Neural cell (in vitro differentiated cells): ENCODE results near the gene DLX1. TPM values are rescaled to one million over a fixed set of nuclear protein-coding genes. Genes with fewer than 3 reads are reported as not detected.

ENCODE experiments used
- H2AFZ ChIP-seq: fragments of 200-600, 300-800 bp; sonication (generic), shearing (Covaris generic); 2 replicates; pipeline ENCODE4 v1.6.0; 2014; ENCODE audit warnings: low read depth, mild to moderate bottlenecking, antibody characterized with exemption, low read length, moderate library complexity
- H3F3A ChIP-seq: fragments of 200-600 bp; shearing (Covaris generic); 2 replicates; pipeline ENCODE4 v1.6.1; 2016; ENCODE audit warnings: mild to moderate bottlenecking, moderate library complexity, mixed read lengths, antibody characterized with exemption, low read length; ENCODE audit not compliant: insufficient read depth, poor library complexity, severe bottlenecking
- H3K27ac ChIP-seq: fragments of 200-600, 300-800 bp; sonication (generic), shearing (Covaris generic); 2 replicates; pipeline ENCODE4 v1.5.1; 2014; ENCODE audit warnings: mild to moderate bottlenecking, low read length, moderate library complexity
- H3K27me3 ChIP-seq: fragments of 300-800, 200-600 bp; sonication (generic), shearing (Covaris generic); 2 replicates; pipeline ENCODE4 v1.6.0; 2014; ENCODE audit warnings: mild to moderate bottlenecking, low read depth, low read length, moderate library complexity; ENCODE audit not compliant: insufficient read depth
- H3K36me3 ChIP-seq: fragments of 300-800, 200-600 bp; sonication (generic), shearing (Covaris generic); 2 replicates; pipeline ENCODE4 v1.5.1; 2014; ENCODE audit warnings: mild to moderate bottlenecking, antibody characterized with exemption, low read length, moderate library complexity; ENCODE audit not compliant: insufficient read depth
- H3K4me2 ChIP-seq: fragments of 300-800, 200-600 bp; sonication (generic), shearing (Covaris generic); 2 replicates; pipeline ENCODE4 v1.6.0; 2014; ENCODE audit warnings: mild to moderate bottlenecking, low read length
- H3K4me3 ChIP-seq: fragments of 300-800, 200-600 bp; sonication (generic), shearing (Covaris generic); 2 replicates; pipeline ENCODE4 v1.5.1; 2014; ENCODE audit warnings: mild to moderate bottlenecking, low read length, moderate library complexity
- H3K79me2 ChIP-seq: fragments of 200-600 bp; shearing (Covaris generic); replicated peaks from 2 replicates; pipeline ENCODE4 v1.6.0; 2014; ENCODE audit warnings: mild to moderate bottlenecking, low read length, moderate library complexity; ENCODE audit not compliant: insufficient read depth
- H3K9ac ChIP-seq: fragments of 300-800, 200-600 bp; sonication (generic), shearing (Covaris generic); 2 replicates; pipeline ENCODE4 v1.6.1; 2016; ENCODE audit warnings: mild to moderate bottlenecking, low read length, mixed read lengths
- H3K9me2 ChIP-seq: fragments of 200-600 bp; shearing (Covaris generic); 2 replicates; pipeline ENCODE4 v1.6.1; 2016; ENCODE audit warnings: mild to moderate bottlenecking, low read length, mixed read lengths; ENCODE audit not compliant: insufficient read depth
- H3K9me3 ChIP-seq: fragments of 200-600, 300-800 bp; sonication (generic), shearing (Covaris generic); 2 replicates; pipeline ENCODE4 v1.6.1; 2016; ENCODE audit warnings: mild to moderate bottlenecking, mixed run types, low read length, moderate library complexity, mixed read lengths
- H4K20me1 ChIP-seq: fragments of 200-600 bp; shearing (Covaris generic); 2 replicates; pipeline ENCODE4 v1.6.1; 2016; ENCODE audit warnings: mild to moderate bottlenecking, mixed run types; ENCODE audit not compliant: insufficient read depth
- EP300 ChIP-seq: fragments of 450-650 bp; conservative IDR thresholded peaks from 2 replicates; pipeline ENCODE4 v1.6.1; 2014; ENCODE audit warnings: antibody characterized with exemption, mild to moderate bottlenecking, moderate library complexity; ENCODE audit not compliant: poor library complexity, severe bottlenecking
- EZH2 ChIP-seq: fragments of 200-600, 300-800 bp; shearing (Covaris generic), sonication (generic); IDR thresholded peaks from 2 replicates; pipeline ENCODE4 v1.6.1; 2014; ENCODE audit warnings: antibody characterized with exemption, low read length, borderline replicate concordance, mild to moderate bottlenecking; ENCODE audit not compliant: insufficient read depth, poor library complexity, severe bottlenecking
- MXI1 ChIP-seq: fragments of 450-650 bp; conservative IDR thresholded peaks from 2 replicates; pipeline ENCODE4 v1.6.1; 2014; ENCODE audit warnings: antibody characterized with exemption, mild to moderate bottlenecking; ENCODE audit not compliant: poor library complexity, severe bottlenecking
- POLR2AphosphoS5 ChIP-seq: IDR thresholded peaks from 2 replicates; pipeline ENCODE4 v1.6.1; 2012
- RAD21 ChIP-seq: fragments of 450-650 bp; conservative IDR thresholded peaks from 2 replicates; pipeline ENCODE4 v1.6.1; 2014; ENCODE audit warnings: antibody characterized with exemption, mild to moderate bottlenecking, moderate library complexity
- SMC3 ChIP-seq: fragments of 450-650 bp; conservative IDR thresholded peaks from 2 replicates; pipeline ENCODE4 v1.6.1; 2014; ENCODE audit warnings: antibody characterized with exemption, mild to moderate bottlenecking, moderate library complexity; ENCODE audit not compliant: poor library complexity
- polyA plus RNA-seq: library from polyadenylated mRNA; depleted of rRNA; stranded (reverse); fragments of >200 nt; gene quantifications from 2 replicates; pipeline ENCODE4 v1.2.3, GENCODE V29; 2014
- TF ChIP-seq, protein P1 (sequence below): IDR thresholded peaks from 2 replicates; pipeline ENCODE4 v1.6.1; 2012; ENCODE audit warnings: borderline replicate concordance
- TF ChIP-seq, protein P2 (sequence below): fragments of 450-650 bp; IDR thresholded peaks from 2 replicates; pipeline ENCODE4 v1.5.1; 2014; ENCODE audit warnings: antibody characterized with exemption, mild to moderate bottlenecking, moderate library complexity; ENCODE audit not compliant: poor library complexity, severe bottlenecking

The DLX1 gene
- polyA plus RNA-seq, 1 donor from 2014 or later, result 67.3 TPM

DNA sequence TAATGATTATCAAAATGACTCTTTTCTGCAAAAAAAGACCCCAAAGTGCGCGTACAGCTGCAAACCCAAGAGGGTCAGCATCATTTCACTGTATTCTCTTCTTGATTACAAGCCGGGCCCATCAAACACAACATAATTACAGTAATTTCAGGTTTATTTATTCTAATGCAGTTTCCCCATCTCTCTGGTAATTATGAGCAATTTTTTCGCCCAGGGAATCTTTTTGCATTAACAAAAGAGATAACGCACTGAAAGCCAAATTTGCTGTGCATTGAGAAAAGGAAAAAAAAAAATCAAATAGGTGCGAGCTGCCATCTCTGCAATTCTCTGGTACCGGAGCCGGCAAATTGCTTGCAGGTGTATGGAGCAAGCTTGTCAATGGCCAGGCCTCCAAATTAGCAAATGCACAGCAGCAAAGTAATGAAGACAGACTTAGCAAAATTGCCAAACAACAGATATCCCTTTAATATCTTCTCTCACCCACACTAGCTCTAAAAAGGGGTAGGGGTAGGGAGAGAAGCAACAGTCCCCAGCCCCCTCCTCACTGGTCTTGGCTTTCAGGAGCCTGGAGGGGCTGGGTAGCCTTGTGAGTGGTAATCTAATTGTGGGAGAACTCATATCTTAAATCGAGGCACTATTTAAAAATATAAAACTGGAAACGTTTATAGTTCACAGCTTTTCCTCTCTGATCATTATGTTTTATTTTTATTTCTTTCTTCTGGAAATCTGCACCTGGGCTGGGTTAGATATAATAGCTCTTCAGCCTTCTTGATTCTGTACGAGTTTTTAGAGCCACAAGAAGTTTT, 6.7 kb downstream of the DLX1 start:
- Histone ChIP-seq H3K79me2 (peaks cover 76% of the 10 kb centered on the region), H3K36me3 (no peaks in the 10 kb centered on the region), H3K27me3 (peaks cover 11% of the 10 kb centered on the region), H3K4me3 (peak overlapping the region; percentile 85), H3K9ac (peak overlapping the region; percentile 92), H3K9me2 (no peaks in the 10 kb centered on the region), H4K20me1 (no peaks in the 10 kb centered on the region), H3F3A (peaks cover 1% of the 10 kb centered on the region), H3K4me2 (peak overlapping the region; percentile 18), H3K9me3 (no peaks in the 10 kb centered on the region), H2AFZ (no peak overlapping the region), H3K27ac (peak overlapping the region; percentile 93)
- TF ChIP-seq RAD21, result no peak
- TF ChIP-seq, protein P1, sequence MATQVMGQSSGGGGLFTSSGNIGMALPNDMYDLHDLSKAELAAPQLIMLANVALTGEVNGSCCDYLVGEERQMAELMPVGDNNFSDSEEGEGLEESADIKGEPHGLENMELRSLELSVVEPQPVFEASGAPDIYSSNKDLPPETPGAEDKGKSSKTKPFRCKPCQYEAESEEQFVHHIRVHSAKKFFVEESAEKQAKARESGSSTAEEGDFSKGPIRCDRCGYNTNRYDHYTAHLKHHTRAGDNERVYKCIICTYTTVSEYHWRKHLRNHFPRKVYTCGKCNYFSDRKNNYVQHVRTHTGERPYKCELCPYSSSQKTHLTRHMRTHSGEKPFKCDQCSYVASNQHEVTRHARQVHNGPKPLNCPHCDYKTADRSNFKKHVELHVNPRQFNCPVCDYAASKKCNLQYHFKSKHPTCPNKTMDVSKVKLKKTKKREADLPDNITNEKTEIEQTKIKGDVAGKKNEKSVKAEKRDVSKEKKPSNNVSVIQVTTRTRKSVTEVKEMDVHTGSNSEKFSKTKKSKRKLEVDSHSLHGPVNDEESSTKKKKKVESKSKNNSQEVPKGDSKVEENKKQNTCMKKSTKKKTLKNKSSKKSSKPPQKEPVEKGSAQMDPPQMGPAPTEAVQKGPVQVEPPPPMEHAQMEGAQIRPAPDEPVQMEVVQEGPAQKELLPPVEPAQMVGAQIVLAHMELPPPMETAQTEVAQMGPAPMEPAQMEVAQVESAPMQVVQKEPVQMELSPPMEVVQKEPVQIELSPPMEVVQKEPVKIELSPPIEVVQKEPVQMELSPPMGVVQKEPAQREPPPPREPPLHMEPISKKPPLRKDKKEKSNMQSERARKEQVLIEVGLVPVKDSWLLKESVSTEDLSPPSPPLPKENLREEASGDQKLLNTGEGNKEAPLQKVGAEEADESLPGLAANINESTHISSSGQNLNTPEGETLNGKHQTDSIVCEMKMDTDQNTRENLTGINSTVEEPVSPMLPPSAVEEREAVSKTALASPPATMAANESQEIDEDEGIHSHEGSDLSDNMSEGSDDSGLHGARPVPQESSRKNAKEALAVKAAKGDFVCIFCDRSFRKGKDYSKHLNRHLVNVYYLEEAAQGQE, result peak; percentile 14
- peak; percentile 54 for TF ChIP-seq POLR2AphosphoS5

DNA sequence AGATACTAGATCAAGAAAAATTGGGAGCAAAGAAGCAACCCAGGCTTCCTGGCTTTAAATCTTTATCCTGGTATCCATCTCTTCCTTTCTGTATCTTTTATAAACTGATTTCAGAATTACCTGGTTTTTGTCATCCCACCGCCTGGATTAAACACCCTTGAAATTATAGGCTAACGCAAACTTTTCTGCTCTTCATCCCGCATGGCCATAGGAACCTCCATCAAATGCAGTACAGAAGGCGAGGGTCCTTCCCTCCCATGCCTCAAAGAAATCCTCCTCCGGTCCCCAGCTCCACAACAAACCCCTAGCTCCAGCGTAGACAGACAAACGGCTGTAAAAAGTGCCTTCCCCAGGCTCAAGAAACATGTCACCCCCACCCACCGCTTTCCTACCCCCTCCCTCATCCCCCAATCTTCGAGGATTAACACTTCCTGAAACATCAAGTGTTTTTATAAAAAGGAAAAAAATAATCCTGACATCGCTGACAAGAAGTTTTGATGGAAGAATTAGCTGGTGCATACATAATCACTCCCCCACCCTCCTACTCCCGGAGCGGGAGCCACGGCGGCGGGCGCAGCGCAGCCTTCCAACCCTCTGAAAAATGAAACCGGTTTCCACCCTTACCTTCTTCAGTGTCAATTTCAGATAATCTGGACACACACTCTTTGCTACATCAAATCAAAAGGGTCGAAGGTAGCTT, 7.6 kb downstream of the DLX1 start:
- peak overlapping the region; percentile 78 for H3K4me2 ChIP-seq
- H4K20me1 ChIP-seq, result no peaks in the 10 kb centered on the region
- no peak overlapping the region for H2AFZ ChIP-seq
- H3K9me2 ChIP-seq, result no peaks in the 10 kb centered on the region
- H3K9me3 ChIP-seq, result no peaks in the 10 kb centered on the region
- H3K9ac ChIP-seq, result peak overlapping the region; percentile 92
- H3K27ac ChIP-seq, result peak overlapping the region; percentile 93
- H3K79me2 ChIP-seq, result peaks cover 76% of the 10 kb centered on the region
- no peak for TF ChIP-seq MXI1
- TF ChIP-seq SMC3, result no peak
- TF ChIP-seq, protein P1, result peak; percentile 31
- TF ChIP-seq EP300, result no peak
- TF ChIP-seq EZH2, result no peak
- TF ChIP-seq, protein P2, sequence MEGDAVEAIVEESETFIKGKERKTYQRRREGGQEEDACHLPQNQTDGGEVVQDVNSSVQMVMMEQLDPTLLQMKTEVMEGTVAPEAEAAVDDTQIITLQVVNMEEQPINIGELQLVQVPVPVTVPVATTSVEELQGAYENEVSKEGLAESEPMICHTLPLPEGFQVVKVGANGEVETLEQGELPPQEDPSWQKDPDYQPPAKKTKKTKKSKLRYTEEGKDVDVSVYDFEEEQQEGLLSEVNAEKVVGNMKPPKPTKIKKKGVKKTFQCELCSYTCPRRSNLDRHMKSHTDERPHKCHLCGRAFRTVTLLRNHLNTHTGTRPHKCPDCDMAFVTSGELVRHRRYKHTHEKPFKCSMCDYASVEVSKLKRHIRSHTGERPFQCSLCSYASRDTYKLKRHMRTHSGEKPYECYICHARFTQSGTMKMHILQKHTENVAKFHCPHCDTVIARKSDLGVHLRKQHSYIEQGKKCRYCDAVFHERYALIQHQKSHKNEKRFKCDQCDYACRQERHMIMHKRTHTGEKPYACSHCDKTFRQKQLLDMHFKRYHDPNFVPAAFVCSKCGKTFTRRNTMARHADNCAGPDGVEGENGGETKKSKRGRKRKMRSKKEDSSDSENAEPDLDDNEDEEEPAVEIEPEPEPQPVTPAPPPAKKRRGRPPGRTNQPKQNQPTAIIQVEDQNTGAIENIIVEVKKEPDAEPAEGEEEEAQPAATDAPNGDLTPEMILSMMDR, result no peak
- TF ChIP-seq RAD21, result no peak
- peak overlapping the region; percentile 85 for H3K4me3 ChIP-seq
- H3K27me3 ChIP-seq, result peaks cover 11% of the 10 kb centered on the region
- H3F3A ChIP-seq, result peaks cover 3% of the 10 kb centered on the region
- H3K36me3 ChIP-seq, result no peaks in the 10 kb centered on the region
